K562 (cell line): ENCODE data around the gene MICAL1. TPM values are rescaled to one million over a fixed set of nuclear protein-coding genes. Genes with fewer than 3 reads are reported as not detected.

Experiments
- CAMTA2 ChIP-seq: fragments of 250-450 bp; sonication (Bioruptor Pico); conservative IDR thresholded peaks from 2 replicates; pipeline ENCODE4 v1.5.1; 2022
- FOXJ2 ChIP-seq: fragments of 200-800 bp; sonication (Bioruptor generic); IDR thresholded peaks from 2 replicates; pipeline ENCODE4 v1.6.1; 2016; ENCODE audit warnings: missing genetic modification characterization, missing compliant biosample characterization
- GATAD2A ChIP-seq: fragments of 450-650 bp; IDR thresholded peaks from 2 replicates; pipeline ENCODE4 v1.6.1; 2017
- HLTF ChIP-seq: fragments of 450-650 bp; IDR thresholded peaks from 2 replicates; pipeline ENCODE4 v1.6.1; 2016
- MTA2 ChIP-seq: fragments of 450-650 bp; IDR thresholded peaks from 2 replicates; pipeline ENCODE4 v1.6.1; 2016; ENCODE audit warnings: low read depth
- NR1H2 ChIP-seq: sonication (generic); formaldehyde crosslinking; IDR thresholded peaks from 2 replicates; pipeline ENCODE4 v1.4.0; 2020; ENCODE audit warnings: mild to moderate bottlenecking, missing genetic modification reagents
- PHTF2 ChIP-seq: fragments of 250-450 bp; sonication (Bioruptor Pico); IDR thresholded peaks from 2 replicates; pipeline ENCODE4 v1.5.0; 2021; ENCODE audit warnings: mild to moderate bottlenecking
- POLR3A ChIP-seq: IDR thresholded peaks from 2 replicates; pipeline ENCODE4 v1.6.1; 2011; ENCODE audit warnings: borderline replicate concordance, mild to moderate bottlenecking, moderate library complexity; ENCODE audit not compliant: insufficient read length, insufficient read depth; ENCODE audit errors: extremely low read depth
- SP1 ChIP-seq: sonication (generic); formaldehyde crosslinking; IDR thresholded peaks from 2 replicates; pipeline ENCODE4 v1.8.1; 2022; ENCODE audit warnings: mild to moderate bottlenecking, missing genetic modification reagents
- ZKSCAN3 ChIP-seq: fragments of 250-450 bp; sonication (Bioruptor Pico); IDR thresholded peaks from 2 replicates; pipeline ENCODE4 v1.4.0; 2020
- ZNF76 ChIP-seq: fragments of 250-450 bp; sonication (Bioruptor Pico); IDR thresholded peaks from 2 replicates; pipeline ENCODE4 v1.4.0; 2020; ENCODE audit warnings: mild to moderate bottlenecking, moderate library complexity, borderline replicate concordance
- polyA plus RNA-seq, 8 experiments: library from polyadenylated mRNA; depleted of rRNA in 4 of 8; stranded (reverse) in 5 of 8; unstranded in 3 of 8; fragments of >200 nt; fragmentation: Nextera tagmentation in 2 of 8; fragmentation: Illumina TruSeq in 1 of 8; extraction: Ambion mirVana in 2 of 8; extraction: Trizol in 1 of 8; gene quantifications; 2 replicates each; pipeline versions ENCODE4 v1.2.1 to v1.2.3, GENCODE V29; 2011 to 2014; ENCODE audit warnings: inconsistent platforms in 1 of 8, missing spikeins in 1 of 8
- total RNA-seq, 7 experiments: library from RNA; depleted of rRNA in 6 of 7; stranded (reverse); fragments of >200 nt in 6 of 7; fragmentation: Illumina TruSeq in 2 of 7; extraction: Trizol in 2 of 7; gene quantifications; 2 replicates each; pipeline versions ENCODE4 v1.2.1 to v1.2.3, GENCODE V29; 2011 to 2021; ENCODE audit warnings: low replicate concordance in 1 of 7
- TF ChIP-seq, protein P1 (sequence below), 2 experiments: IDR thresholded peaks; 2 replicates each; pipeline ENCODE4 v1.6.1; 2011; ENCODE audit warnings: borderline replicate concordance in 1 of 2, control low read depth in 1 of 2, low read depth in 1 of 2, low read length in 1 of 2, mild to moderate bottlenecking in 1 of 2, mixed read lengths in 1 of 2, moderate library complexity in 1 of 2; ENCODE audit not compliant: insufficient read depth in 1 of 2, insufficient read length in 1 of 2, poor library complexity in 1 of 2, severe bottlenecking in 1 of 2; ENCODE audit errors: extremely low read depth in 1 of 2
- TF ChIP-seq, protein P2 (sequence below): sonication (generic); formaldehyde crosslinking; IDR thresholded peaks from 2 replicates; pipeline ENCODE4 v1.9.0; 2022; ENCODE audit warnings: mild to moderate bottlenecking, missing genetic modification reagents
- TF ChIP-seq, protein P3 (sequence below): fragments of 200-800 bp; sonication (Bioruptor generic); IDR thresholded peaks from 2 replicates; pipeline ENCODE4 v1.6.1; 2017; ENCODE audit warnings: missing genetic modification characterization, missing compliant biosample characterization

Gene MICAL1
- total and polyA plus RNA-seq, 9 of the 15 experiments (the other 6 are each of a cell fraction or from before 2014, with no cell fraction given): 0.07 to 15.2 (median 7.0) TPM

DNA sequence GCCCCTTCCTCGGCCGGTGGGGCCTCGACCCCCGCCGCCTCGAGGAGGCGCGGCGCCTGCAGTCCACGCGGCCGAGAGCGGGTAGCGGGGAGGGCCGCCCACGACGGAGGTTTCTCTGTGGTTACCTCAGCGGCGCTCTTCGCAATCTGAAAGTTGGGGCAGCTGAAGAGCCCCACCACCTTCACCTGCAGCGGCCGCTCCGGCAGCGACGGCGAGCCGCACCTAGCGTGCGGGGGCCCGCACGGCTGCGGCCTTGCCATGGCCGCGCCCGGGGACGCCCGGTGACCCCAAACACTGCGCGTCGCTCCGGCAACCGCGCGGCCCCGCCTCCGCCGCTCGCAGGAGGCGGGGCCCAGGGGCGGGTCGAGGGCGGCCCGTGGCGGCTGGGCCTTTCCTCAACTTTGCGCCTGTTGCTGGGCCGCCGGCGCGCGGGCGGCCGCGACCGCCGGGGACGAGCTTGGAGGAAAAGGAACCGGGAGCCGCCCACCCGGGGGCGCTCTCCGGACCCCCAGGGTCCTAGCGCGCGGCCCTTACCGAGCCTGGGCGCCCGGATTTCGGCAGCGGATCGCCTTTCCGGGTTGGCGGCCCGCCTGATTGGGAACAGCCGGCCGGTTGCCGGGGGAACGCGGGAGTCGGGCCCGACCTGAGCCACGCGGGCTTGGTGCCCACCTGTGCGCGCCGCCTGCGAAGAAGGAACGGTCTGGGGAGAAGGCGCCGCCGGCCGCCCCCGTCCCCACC is 15.1 kb downstream of the MICAL1 start, which contains the start of the genes PPIL6 and SMPD2 (continued):
- TF ChIP-seq, protein P1, sequence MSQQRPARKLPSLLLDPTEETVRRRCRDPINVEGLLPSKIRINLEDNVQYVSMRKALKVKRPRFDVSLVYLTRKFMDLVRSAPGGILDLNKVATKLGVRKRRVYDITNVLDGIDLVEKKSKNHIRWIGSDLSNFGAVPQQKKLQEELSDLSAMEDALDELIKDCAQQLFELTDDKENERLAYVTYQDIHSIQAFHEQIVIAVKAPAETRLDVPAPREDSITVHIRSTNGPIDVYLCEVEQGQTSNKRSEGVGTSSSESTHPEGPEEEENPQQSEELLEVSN (IDR thresholded peaks at IDR 0.05; ENCODE audit: borderline replicate concordance in 1 of 2, extremely low read depth in 1 of 2, insufficient read depth in 1 of 2, insufficient read length in 1 of 2, low read depth in 1 of 2, low read length in 1 of 2, poor library complexity in 1 of 2, severe bottlenecking in 1 of 2): peak; percentile 95 to 98
- TF ChIP-seq CAMTA2 (CRISPR knock-in tag) (no peak), POLR3A (no peak), PHTF2 (CRISPR knock-in tag) (no peak), FOXJ2 (tag) (peak; percentile 97), ZNF76 (CRISPR knock-in tag) (0 out of 2 replicates have a peak, but pooled peaks have one; percentile 63), NR1H2 (CRISPR knock-in tag) (peak; percentile 70; the same call in 1 of the 2 replicates), ZKSCAN3 (no peak), HLTF (0 out of 2 replicates have a peak, but pooled peaks have one; percentile 11), GATAD2A (peak; percentile 80), SP1 (CRISPR knock-in tag) (peak; percentile 64), MTA2 (no peak)
- TF ChIP-seq, protein P2, sequence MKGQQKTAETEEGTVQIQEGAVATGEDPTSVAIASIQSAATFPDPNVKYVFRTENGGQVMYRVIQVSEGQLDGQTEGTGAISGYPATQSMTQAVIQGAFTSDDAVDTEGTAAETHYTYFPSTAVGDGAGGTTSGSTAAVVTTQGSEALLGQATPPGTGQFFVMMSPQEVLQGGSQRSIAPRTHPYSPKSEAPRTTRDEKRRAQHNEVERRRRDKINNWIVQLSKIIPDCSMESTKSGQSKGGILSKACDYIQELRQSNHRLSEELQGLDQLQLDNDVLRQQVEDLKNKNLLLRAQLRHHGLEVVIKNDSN (CRISPR knock-in tag): no peak
- TF ChIP-seq, protein P3, sequence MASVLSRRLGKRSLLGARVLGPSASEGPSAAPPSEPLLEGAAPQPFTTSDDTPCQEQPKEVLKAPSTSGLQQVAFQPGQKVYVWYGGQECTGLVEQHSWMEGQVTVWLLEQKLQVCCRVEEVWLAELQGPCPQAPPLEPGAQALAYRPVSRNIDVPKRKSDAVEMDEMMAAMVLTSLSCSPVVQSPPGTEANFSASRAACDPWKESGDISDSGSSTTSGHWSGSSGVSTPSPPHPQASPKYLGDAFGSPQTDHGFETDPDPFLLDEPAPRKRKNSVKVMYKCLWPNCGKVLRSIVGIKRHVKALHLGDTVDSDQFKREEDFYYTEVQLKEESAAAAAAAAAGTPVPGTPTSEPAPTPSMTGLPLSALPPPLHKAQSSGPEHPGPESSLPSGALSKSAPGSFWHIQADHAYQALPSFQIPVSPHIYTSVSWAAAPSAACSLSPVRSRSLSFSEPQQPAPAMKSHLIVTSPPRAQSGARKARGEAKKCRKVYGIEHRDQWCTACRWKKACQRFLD (CRISPR knock-in tag): peak; percentile 76
- TF ChIP-seq, all 486 proteins: peak for 140
